Peyer's patch (tissue), 4 donors: Measurements from ENCODE around the gene ZNF407. TPM values are rescaled to one million over a fixed set of nuclear protein-coding genes. Genes with fewer than 3 reads are reported as not detected.

Experiments
- DNase-seq, 3 donors: peaks; one replicate each; pipeline ENCODE4 v3.0.0-alpha.2; 2017 to 2019
- H3K27ac ChIP-seq, 4 donors: fragments of 200-600 bp; sonication (generic); one replicate each; pipeline ENCODE4 v1.5.1; 2016 to 2019
- H3K27me3 ChIP-seq, 2 donors: fragments of 200-600 bp; sonication (generic); one replicate each; pipeline ENCODE4 v1.5.1; 2019
- H3K36me3 ChIP-seq, 3 donors: fragments of 200-600 bp; sonication (generic); one replicate each; pipeline ENCODE4 v1.5.1; 2016 to 2019
- H3K4me1 ChIP-seq, 4 donors: fragments of 200-600 bp; sonication (generic); one replicate each; pipeline ENCODE4 v1.5.1; 2016 to 2019
- H3K4me3 ChIP-seq, 4 donors: fragments of 200-600 bp; sonication (generic); 1 replicate in 3 of 4; 2 replicates in 1 of 4; pipeline ENCODE4 v1.5.1; 2016 to 2019; ENCODE audit warnings: mild to moderate bottlenecking in 1 of 4
- H3K9me3 ChIP-seq, 4 donors: fragments of 200-600 bp; sonication (generic); one replicate each; pipeline ENCODE4 v1.5.1; 2016 to 2019; ENCODE audit warnings: mild to moderate bottlenecking in 1 of 4
- POLR2A ChIP-seq, 2 donors: fragments of 450-650 bp; IDR thresholded peaks; one replicate each; pipeline ENCODE4 v1.5.1; 2017; ENCODE audit warnings: antibody characterized with exemption in 2 of 2, mild to moderate bottlenecking in 2 of 2, moderate library complexity in 2 of 2
- total RNA-seq, 4 donors: library from RNA; depleted of rRNA; stranded (reverse); fragments of >200 nt; gene quantifications; one replicate each; pipeline ENCODE4 v1.1.0, GENCODE V29; 2016
- TF ChIP-seq, protein P1 (sequence below), 6 experiments: fragments of 450-650 bp in 4 of 6; fragments of 200-600 bp in 2 of 6; sonication (generic) in 1 of 6; IDR thresholded peaks; one replicate each; pipeline ENCODE4 v1.5.1; 2017 to 2019; ENCODE audit warnings: antibody characterized with exemption in 6 of 6, mild to moderate bottlenecking in 3 of 6, moderate library complexity in 1 of 6

The ZNF407 gene
- total RNA-seq, 4 donors from 2014 or later = 24.0 to 54.5 (median 32.3) TPM

DNA sequence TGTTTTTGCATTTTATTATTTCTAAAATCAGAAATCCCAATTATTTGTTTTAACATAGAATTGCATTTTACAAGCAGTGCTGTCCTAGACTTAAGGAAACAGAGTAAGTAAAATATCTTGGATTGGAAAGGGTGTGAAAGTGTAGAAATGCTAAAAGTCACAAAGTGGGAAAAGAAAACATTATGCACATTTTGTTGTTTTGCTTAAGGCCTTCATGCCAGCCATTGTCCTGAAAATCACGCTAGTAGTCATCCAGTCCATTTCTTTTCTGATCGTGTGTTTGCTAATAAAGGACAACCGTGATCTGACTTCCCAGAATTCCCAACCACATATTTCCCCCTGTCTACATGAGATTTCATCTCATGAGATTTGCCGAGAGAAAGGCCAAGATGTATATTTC lies 412.2 kb downstream of the ZNF407 start:
- no peak for DNase-seq
- Histone ChIP-seq H3K4me1 (no peaks in the 10 kb centered on the region), H3K4me3 (no peak overlapping the region), H3K9me3 (no peaks in the 10 kb centered on the region), H3K27me3 (no peaks in the 10 kb centered on the region), H3K27ac (no peak overlapping the region), H3K36me3 (no peaks in the 10 kb centered on the region)
- TF ChIP-seq, protein P1, sequence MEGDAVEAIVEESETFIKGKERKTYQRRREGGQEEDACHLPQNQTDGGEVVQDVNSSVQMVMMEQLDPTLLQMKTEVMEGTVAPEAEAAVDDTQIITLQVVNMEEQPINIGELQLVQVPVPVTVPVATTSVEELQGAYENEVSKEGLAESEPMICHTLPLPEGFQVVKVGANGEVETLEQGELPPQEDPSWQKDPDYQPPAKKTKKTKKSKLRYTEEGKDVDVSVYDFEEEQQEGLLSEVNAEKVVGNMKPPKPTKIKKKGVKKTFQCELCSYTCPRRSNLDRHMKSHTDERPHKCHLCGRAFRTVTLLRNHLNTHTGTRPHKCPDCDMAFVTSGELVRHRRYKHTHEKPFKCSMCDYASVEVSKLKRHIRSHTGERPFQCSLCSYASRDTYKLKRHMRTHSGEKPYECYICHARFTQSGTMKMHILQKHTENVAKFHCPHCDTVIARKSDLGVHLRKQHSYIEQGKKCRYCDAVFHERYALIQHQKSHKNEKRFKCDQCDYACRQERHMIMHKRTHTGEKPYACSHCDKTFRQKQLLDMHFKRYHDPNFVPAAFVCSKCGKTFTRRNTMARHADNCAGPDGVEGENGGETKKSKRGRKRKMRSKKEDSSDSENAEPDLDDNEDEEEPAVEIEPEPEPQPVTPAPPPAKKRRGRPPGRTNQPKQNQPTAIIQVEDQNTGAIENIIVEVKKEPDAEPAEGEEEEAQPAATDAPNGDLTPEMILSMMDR (IDR thresholded peaks at IDR 0.05) = no peak
- no peak for TF ChIP-seq POLR2A (IDR thresholded peaks at IDR 0.05)

DNA sequence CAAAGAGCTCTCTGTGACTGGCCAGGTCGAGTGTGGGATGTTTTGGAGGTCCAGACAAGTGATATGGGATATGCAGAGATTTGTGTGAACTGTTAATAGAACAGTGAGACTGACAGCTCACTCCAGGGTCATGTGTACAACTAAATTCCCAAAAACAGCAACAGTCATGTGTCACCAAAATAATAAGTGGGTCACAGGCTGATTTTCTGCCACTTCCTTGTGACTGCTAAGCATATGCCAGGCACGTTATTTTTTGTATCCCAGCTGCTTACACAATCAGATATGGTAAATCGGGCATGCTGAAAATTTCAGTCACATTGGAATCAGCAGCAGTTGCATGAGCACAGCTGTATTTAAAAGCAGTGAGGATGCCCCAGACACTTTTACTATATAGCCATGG lies 412.6 kb downstream of the ZNF407 start:
- H3K36me3 ChIP-seq = no peaks in the 10 kb centered on the region
- H3K27me3 ChIP-seq = no peaks in the 10 kb centered on the region
- no peaks in the 10 kb centered on the region for H3K9me3 ChIP-seq
- H3K27ac ChIP-seq = no peak overlapping the region
- no peaks in the 10 kb centered on the region for H3K4me1 ChIP-seq
- TF ChIP-seq POLR2A (IDR thresholded peaks at IDR 0.05) = no peak
- TF ChIP-seq, protein P1 (IDR thresholded peaks at IDR 0.05) = no peak
- no peak overlapping the region for H3K4me3 ChIP-seq
- DNase-seq = no peak

DNA sequence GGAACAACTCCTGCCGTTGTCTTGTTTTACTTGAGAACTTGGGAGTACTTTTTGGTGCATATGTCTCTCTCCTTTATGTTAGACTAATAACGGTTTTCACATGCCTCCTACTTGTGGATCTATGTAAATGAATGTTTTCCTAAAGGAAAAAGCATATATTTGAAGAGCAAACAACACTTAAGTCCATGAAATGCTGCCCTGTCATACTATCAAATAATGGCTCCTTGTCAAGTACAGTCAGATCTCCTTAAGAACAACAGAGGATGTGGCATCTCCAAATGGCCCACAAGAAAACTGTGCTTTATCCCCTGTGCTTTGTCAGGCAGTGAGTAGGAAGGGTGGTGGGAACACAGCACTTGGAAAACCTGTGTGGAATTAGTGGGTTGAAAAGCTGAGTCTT lies 413.0 kb downstream of the ZNF407 start:
- no peak overlapping the region for H3K27ac ChIP-seq
- DNase-seq = no peak

DNA sequence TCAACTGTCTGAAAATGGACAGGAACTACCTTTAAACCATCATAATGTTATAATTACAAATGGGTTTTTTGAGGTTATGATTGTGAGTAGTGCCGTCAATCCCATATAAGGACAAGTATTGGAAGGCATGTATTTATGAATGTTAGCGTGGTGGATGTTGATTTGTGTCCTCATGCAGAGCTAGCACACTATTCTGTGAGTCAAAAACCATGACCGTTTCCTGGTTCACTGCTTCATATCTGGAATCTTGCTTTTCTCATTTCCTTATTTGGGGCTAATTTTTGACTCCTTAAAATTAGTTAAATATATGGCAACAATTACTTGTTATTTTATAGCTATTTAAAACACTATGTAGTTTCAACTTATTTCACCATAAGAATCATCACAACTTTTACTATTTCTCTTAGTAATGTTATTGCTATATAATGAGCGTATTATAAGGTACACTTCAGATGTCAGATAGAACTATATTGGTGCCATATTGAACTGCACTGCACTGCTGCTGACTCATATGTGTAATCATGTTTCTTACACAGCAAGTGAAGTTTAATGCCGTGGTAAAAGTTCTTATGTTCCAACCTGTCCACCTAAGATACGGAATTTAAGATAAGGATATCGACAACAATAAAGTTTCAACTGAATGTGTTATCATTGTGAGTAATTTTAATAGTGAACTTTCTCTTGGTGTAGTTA lies 418.5 kb downstream of the ZNF407 start:
- H3K4me3 ChIP-seq = no peak overlapping the region
- no peaks in the 10 kb centered on the region for H3K36me3 ChIP-seq
- no peak for DNase-seq
- no peaks in the 10 kb centered on the region for H3K4me1 ChIP-seq
- H3K27me3 ChIP-seq = no peaks in the 10 kb centered on the region
- TF ChIP-seq, protein P1 (IDR thresholded peaks at IDR 0.05) = no peak
- no peak for TF ChIP-seq POLR2A (IDR thresholded peaks at IDR 0.05)
- no peaks in the 10 kb centered on the region for H3K9me3 ChIP-seq
- H3K27ac ChIP-seq = no peak overlapping the region

More for the DNA sequence above, 413.0 kb downstream of the ZNF407 start:
- Histone ChIP-seq H3K4me3 (no peak overlapping the region), H3K36me3 (no peaks in the 10 kb centered on the region), H3K4me1 (no peaks in the 10 kb centered on the region), H3K27me3 (no peaks in the 10 kb centered on the region), H3K9me3 (no peaks in the 10 kb centered on the region)
- TF ChIP-seq, protein P1 (IDR thresholded peaks at IDR 0.05) = no peak
- TF ChIP-seq POLR2A (IDR thresholded peaks at IDR 0.05) = no peak

DNA sequence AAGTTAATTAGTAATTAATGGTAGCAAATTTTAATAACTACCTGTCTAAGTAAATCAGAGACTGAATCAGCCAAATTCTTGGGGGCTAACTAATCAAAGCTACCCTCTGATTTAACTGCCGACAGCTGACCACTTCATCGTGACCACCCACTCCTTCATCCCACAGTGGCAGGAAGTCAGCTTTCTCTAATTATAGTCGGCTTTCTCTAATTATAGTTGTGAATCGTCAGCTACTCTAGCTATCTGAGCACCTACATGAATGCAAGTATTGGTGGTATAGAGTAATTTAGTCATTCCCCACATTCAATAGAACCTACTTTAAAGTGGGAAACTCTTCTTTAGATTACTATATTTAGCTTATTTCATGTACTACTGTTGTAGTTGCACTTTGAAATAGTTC lies 425.8 kb downstream of the ZNF407 start:
- TF ChIP-seq, protein P1 (IDR thresholded peaks at IDR 0.05) = no peak
- no peak for TF ChIP-seq POLR2A (IDR thresholded peaks at IDR 0.05)

More for the DNA sequence above, 425.8 kb downstream of the ZNF407 start:
- no peak overlapping the region for H3K27ac ChIP-seq
- H3K36me3 ChIP-seq = no peaks in the 10 kb centered on the region
- no peaks in the 10 kb centered on the region for H3K27me3 ChIP-seq
- no peaks in the 10 kb centered on the region for H3K4me1 ChIP-seq
- DNase-seq = no peak
- no peaks in the 10 kb centered on the region for H3K9me3 ChIP-seq
- no peak overlapping the region for H3K4me3 ChIP-seq
